Activated T-helper 2 cell treated with anti-CD3 and anti-CD28 coated beads, Interferon-gamma antibody, Interleukin-2, Interleukin-4, amounts not matched to agents 10 μg/mL and 5 μg/mL and 100 μg/mL, durations not matched to agents 14 hours and 24 hours and 36 hours (primary cell): Measurements from ENCODE around the gene SPATA12. TPM values are rescaled to one million over a fixed set of nuclear protein-coding genes. Genes with fewer than 3 reads are reported as not detected.

Source experiments
- DNase-seq: peaks from one replicate; pipeline ENCODE4 v3.0.0; 2021; ENCODE audit warnings: low spot score
- H3K27ac Mint-ChIP-seq: one replicate; pipeline ENCODE4 v1.8.0; 2021; ENCODE audit warnings: mixed read lengths
- H3K27me3 Mint-ChIP-seq: one replicate; pipeline ENCODE4 v1.8.0; 2021; ENCODE audit warnings: low read depth, mixed read lengths
- H3K36me3 Mint-ChIP-seq: one replicate; pipeline ENCODE4 v1.8.0; 2021; ENCODE audit warnings: low read depth, mixed read lengths
- H3K4me1 Mint-ChIP-seq: one replicate; pipeline ENCODE4 v1.8.0; 2021; ENCODE audit warnings: low read depth, mixed read lengths
- H3K4me3 Mint-ChIP-seq: one replicate; pipeline ENCODE4 v1.8.0; 2021; ENCODE audit warnings: low read depth, mild to moderate bottlenecking, moderate library complexity, mixed read lengths
- H3K9me3 Mint-ChIP-seq: one replicate; pipeline ENCODE4 v1.8.0; 2021; ENCODE audit warnings: mixed read lengths
- intact Hi-C: fragments of 100-400 bp; cut with micrococcal nuclease; formaldehyde crosslinking; loops from one replicate; pipeline ENCODE4 v1.15.1; 2023
- total RNA-seq: library from RNA; stranded (reverse); gene quantifications from 2 replicates; pipeline ENCODE4 v1.2.3, GENCODE V29; 2022

SPATA12 gene
- not detected in 2 replicates for total RNA-seq

- H3K27ac Mint-ChIP-seq, result no peak within 1 kb of the TSS
- DNase-seq, result no peak
Measured at GRCh38 chr3:57060089-57060821, at the start of gene SPATA12. SPATA12 (plus strand) TSS chr3:57060664; CDS start chr3:57073695, 13,031 bp downstream.

GRCh38 chr3:57011022-57011421 is 49.4 kb upstream of the SPATA12 start:
- DNase-seq, result no peak
- intact Hi-C loops, result no loop called here
- H3K36me3 Mint-ChIP-seq, result no peaks in the 10 kb centered on the region
- no peaks in the 10 kb centered on the region for H3K27me3 Mint-ChIP-seq
- H3K9me3 Mint-ChIP-seq, result no peaks in the 10 kb centered on the region
- H3K4me1 Mint-ChIP-seq, result peaks cover 9% of the 10 kb centered on the region
- H3K4me3 Mint-ChIP-seq, result no peak overlapping the region
- no peak overlapping the region for H3K27ac Mint-ChIP-seq

More at GRCh38 chr3:57060089-57060821, at the start of gene SPATA12:
- Mint-ChIP-seq H3K36me3 (no peaks in the 10 kb centered on the region), H3K9me3 (no peaks in the 10 kb centered on the region), H3K4me1 (peaks cover 5% of the 10 kb centered on the region), H3K27me3 (no peaks in the 10 kb centered on the region), H3K4me3 (no peak within 1 kb of the TSS)
- intact Hi-C loops, result no loop called here

GRCh38 chr3:57012847-57013246 is 47.6 kb upstream of the SPATA12 start:
- H3K27ac Mint-ChIP-seq, result no peak overlapping the region
- H3K27me3 Mint-ChIP-seq, result no peaks in the 10 kb centered on the region
- intact Hi-C loops, result no loop called here
- H3K36me3 Mint-ChIP-seq, result no peaks in the 10 kb centered on the region
- H3K4me1 Mint-ChIP-seq, result peaks cover 1% of the 10 kb centered on the region
- H3K9me3 Mint-ChIP-seq, result no peaks in the 10 kb centered on the region
- H3K4me3 Mint-ChIP-seq, result no peak overlapping the region
- no peak for DNase-seq

GRCh38 chr3:57015350-57015729 is 45.1 kb upstream of the SPATA12 start:
- Mint-ChIP-seq H3K4me1 (no peaks in the 10 kb centered on the region), H3K27ac (no peak overlapping the region), H3K4me3 (no peak overlapping the region), H3K36me3 (no peaks in the 10 kb centered on the region), H3K27me3 (no peaks in the 10 kb centered on the region), H3K9me3 (no peaks in the 10 kb centered on the region)
- DNase-seq, result no peak
- intact Hi-C loops, result no loop called here

GRCh38 chr3:57015912-57016311 is 44.6 kb upstream of the SPATA12 start:
- intact Hi-C loops, result no loop called here
- no peak overlapping the region for H3K27ac Mint-ChIP-seq
- H3K27me3 Mint-ChIP-seq, result no peaks in the 10 kb centered on the region
- no peaks in the 10 kb centered on the region for H3K9me3 Mint-ChIP-seq
- no peak for DNase-seq
- no peaks in the 10 kb centered on the region for H3K36me3 Mint-ChIP-seq
- no peak overlapping the region for H3K4me3 Mint-ChIP-seq
- H3K4me1 Mint-ChIP-seq, result no peaks in the 10 kb centered on the region

GRCh38 chr3:57017459-57017845 is 43.0 kb upstream of the SPATA12 start:
- no peaks in the 10 kb centered on the region for H3K27me3 Mint-ChIP-seq
- H3K36me3 Mint-ChIP-seq, result no peaks in the 10 kb centered on the region
- H3K27ac Mint-ChIP-seq, result no peak overlapping the region
- no peak overlapping the region for H3K4me3 Mint-ChIP-seq
- H3K4me1 Mint-ChIP-seq, result no peaks in the 10 kb centered on the region
- intact Hi-C loops, result no loop called here
- no peaks in the 10 kb centered on the region for H3K9me3 Mint-ChIP-seq
- no peak for DNase-seq

- Mint-ChIP-seq H3K4me1 (no peaks in the 10 kb centered on the region), H3K27me3 (peaks cover 5% of the 10 kb centered on the region), H3K4me3 (no peak overlapping the region), H3K36me3 (no peaks in the 10 kb centered on the region), H3K27ac (no peak overlapping the region), H3K9me3 (no peaks in the 10 kb centered on the region)
- no peak for DNase-seq
- intact Hi-C loops, result no loop called here
Measured at GRCh38 chr3:57018246-57018645, 42.2 kb upstream of the SPATA12 start.

GRCh38 chr3:57019057-57019456 is 41.4 kb upstream of the SPATA12 start:
- no peak overlapping the region for H3K4me3 Mint-ChIP-seq
- no peaks in the 10 kb centered on the region for H3K4me1 Mint-ChIP-seq
- intact Hi-C loops, result no loop called here
- H3K27me3 Mint-ChIP-seq, result peaks cover 6% of the 10 kb centered on the region
- no peaks in the 10 kb centered on the region for H3K9me3 Mint-ChIP-seq
- H3K36me3 Mint-ChIP-seq, result no peaks in the 10 kb centered on the region
- H3K27ac Mint-ChIP-seq, result no peak overlapping the region
- no peak for DNase-seq

GRCh38 chr3:57025237-57025636 is 35.2 kb upstream of the SPATA12 start:
- Mint-ChIP-seq H3K27ac (no peak overlapping the region), H3K9me3 (no peaks in the 10 kb centered on the region), H3K27me3 (peaks cover 6% of the 10 kb centered on the region), H3K4me1 (no peaks in the 10 kb centered on the region), H3K4me3 (no peak overlapping the region), H3K36me3 (no peaks in the 10 kb centered on the region)
- intact Hi-C loops, result no loop called here
- no peak for DNase-seq

GRCh38 chr3:57026944-57027343 is 33.5 kb upstream of the SPATA12 start:
- Mint-ChIP-seq H3K27ac (no peak overlapping the region), H3K36me3 (no peaks in the 10 kb centered on the region), H3K4me1 (no peaks in the 10 kb centered on the region), H3K4me3 (no peak overlapping the region), H3K9me3 (no peaks in the 10 kb centered on the region), H3K27me3 (peaks cover 7% of the 10 kb centered on the region)
- no peak for DNase-seq
- intact Hi-C loops, result no loop called here

- no peak for DNase-seq
- H3K9me3 Mint-ChIP-seq, result no peaks in the 10 kb centered on the region
- H3K27ac Mint-ChIP-seq, result no peak overlapping the region
- peaks cover 10% of the 10 kb centered on the region for H3K27me3 Mint-ChIP-seq
- no peak overlapping the region for H3K4me3 Mint-ChIP-seq
- intact Hi-C loops, result no loop called here
- no peaks in the 10 kb centered on the region for H3K36me3 Mint-ChIP-seq
- H3K4me1 Mint-ChIP-seq, result no peaks in the 10 kb centered on the region
Measured at GRCh38 chr3:57029383-57029782, 31.1 kb upstream of the SPATA12 start.

- Mint-ChIP-seq H3K4me1 (no peaks in the 10 kb centered on the region), H3K9me3 (no peaks in the 10 kb centered on the region), H3K27ac (no peak overlapping the region), H3K4me3 (no peak overlapping the region), H3K36me3 (no peaks in the 10 kb centered on the region), H3K27me3 (peaks cover 10% of the 10 kb centered on the region)
- DNase-seq, result no peak
- intact Hi-C loops, result no loop called here
Measured at GRCh38 chr3:57029924-57030323, 30.5 kb upstream of the SPATA12 start.

GRCh38 chr3:57030721-57031120 is 29.7 kb upstream of the SPATA12 start:
- Mint-ChIP-seq H3K36me3 (no peaks in the 10 kb centered on the region), H3K27me3 (peaks cover 10% of the 10 kb centered on the region), H3K27ac (no peak overlapping the region), H3K4me1 (no peaks in the 10 kb centered on the region), H3K4me3 (no peak overlapping the region), H3K9me3 (no peaks in the 10 kb centered on the region)
- intact Hi-C loops, result no loop called here
- no peak for DNase-seq
